Hematopoietic multipotent progenitor cell treated with erythropoietin and hydrocortisone succinate and interleukin-3 and kit ligand, for 4 days (in vitro differentiated cells): ENCODE data around the gene ANKDD1B.
"Not testable (repeated sequence)": the region's sequence is repeated elsewhere in the genome, so short reads cannot be mapped to it uniquely, and the experiment has no call there.

Experiments used
- DNase-seq: peaks from one replicate; pipeline ENCODE4 v3.0.0-alpha.2; 2015

The ANKDD1B gene

DNA sequence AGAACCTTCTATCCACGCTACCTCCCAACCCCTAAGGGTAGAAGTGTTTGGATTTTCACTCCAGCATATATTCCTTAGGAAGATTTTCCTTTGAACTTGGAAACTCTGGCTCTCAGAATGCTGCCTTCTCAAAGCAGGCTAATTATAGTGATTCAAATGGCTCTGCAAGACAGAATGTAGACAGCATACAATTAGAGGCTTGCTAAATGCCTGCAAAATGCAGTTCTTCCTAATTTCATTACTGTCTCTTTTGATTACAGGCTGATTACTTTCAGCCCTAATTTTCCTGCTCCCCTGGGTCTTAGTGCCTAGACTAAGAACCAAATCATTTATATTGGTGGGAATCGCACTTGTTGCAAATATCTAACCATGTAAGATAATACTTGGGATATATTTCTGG is 50.8 kb downstream of the ANKDD1B start:
- DNase-seq: no peak

DNA sequence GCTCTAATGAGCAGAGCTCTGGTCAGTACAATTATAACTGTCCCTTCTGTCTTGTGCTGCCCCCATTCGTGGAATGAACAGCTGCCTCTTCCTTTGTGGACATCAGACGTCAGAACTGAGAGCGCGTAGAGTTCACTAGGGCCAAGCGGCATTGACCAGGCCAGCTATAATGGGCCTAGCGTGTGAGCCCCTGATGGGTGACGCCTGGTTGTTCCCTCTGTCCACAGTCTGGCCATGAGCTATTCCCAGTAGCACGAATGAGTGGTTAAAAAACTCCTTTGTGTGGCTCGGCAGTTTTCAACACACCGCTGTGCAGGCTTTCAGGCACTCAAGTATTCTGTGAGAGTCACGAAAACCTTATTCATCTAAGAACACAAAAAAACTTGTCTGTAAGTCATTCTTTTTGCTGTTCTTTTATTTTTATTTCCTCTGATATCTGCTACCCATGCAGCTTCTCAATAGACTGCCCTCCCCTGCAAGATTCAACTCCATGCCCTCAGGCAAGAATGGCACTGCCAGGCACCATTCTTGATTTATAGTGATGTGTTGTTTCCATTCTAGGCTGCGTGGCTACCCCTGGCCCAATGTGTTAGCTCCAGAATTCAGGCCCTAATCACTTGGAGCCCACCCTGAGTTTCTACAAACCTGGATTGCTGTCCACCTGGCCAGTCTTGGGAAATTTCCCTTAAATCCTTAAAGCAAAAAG is 52.5 kb downstream of the ANKDD1B start:
- DNase-seq: no peak

GRCh38 chr5:75664979-75665378 is 53.7 kb downstream of the ANKDD1B start:
- no peak for DNase-seq

- no peak for DNase-seq
Measured at GRCh38 chr5:75666801-75667200, 55.5 kb downstream of the ANKDD1B start.

DNA sequence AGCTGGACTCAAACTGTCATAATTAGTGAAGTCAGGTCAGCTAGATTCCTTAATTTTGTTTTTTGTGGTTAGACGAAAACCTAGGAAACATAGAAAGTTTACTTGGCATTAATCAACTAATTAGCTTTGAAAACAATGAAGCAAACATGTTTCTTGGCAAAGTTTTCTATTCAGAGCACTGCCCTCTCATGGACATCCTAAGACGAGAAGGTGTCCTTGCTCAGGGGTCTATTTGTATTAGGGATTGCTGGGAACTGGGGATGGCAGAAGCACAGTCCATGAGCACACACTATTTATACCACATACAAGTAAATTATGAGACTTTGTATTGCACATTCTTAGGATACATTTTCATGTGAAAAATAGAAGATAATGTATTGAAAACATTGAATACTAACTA is 56.3 kb downstream of the ANKDD1B start:
- DNase-seq: peak; percentile 52

- DNase-seq: peak; percentile 29
Measured at GRCh38 chr5:75668445-75668844, 57.2 kb downstream of the ANKDD1B start.

DNA sequence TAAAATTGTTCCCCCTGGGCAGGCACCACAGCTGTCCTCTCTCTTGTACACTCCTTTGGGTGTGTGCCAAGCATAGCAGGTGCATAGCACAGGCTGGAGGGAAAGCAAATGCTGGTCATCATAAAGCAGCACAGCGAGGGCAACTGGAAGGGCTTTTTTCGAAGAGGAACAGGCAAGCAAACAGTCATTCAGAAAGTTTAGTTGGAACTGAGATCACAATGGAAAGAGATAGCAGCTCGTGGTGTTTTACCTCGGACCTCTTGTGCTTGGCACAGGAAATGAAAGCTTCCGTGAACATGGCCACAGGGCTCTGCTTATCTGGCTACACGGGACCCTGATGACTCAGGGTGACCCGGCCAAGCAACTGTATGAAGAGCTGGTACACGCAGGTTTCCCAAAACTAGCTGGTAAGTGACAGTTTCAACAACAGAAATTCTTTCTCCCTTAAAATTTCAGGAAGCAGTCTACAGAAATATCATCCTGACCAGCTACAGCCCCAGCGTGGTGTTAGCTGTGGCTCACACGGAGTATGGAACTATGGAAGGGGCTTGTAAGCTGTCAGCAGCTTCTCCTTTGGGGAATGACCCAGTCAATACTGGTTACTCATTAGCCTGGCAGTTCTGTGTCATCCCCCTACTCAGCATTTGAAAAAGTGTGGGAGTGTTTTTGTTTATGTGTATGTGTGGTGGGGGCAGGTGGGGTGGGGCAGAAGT is 57.9 kb downstream of the ANKDD1B start:
- peak; percentile 95 for DNase-seq

- no peak for DNase-seq
Measured at GRCh38 chr5:75670577-75670976, 59.3 kb downstream of the ANKDD1B start.

- no peak for DNase-seq
Measured at GRCh38 chr5:75671506-75671905, 60.3 kb downstream of the ANKDD1B start.

- no peak for DNase-seq
Measured at GRCh38 chr5:75672616-75673015, 61.4 kb downstream of the ANKDD1B start.

GRCh38 chr5:75675783-75676182 is 64.5 kb downstream of the ANKDD1B start:
- peak; percentile 28 for DNase-seq

- DNase-seq: no peak
Measured at GRCh38 chr5:75677607-75678006, 66.4 kb downstream of the ANKDD1B start.

GRCh38 chr5:75678155-75678554 is 66.9 kb downstream of the ANKDD1B start:
- peak; percentile 35 for DNase-seq

DNA sequence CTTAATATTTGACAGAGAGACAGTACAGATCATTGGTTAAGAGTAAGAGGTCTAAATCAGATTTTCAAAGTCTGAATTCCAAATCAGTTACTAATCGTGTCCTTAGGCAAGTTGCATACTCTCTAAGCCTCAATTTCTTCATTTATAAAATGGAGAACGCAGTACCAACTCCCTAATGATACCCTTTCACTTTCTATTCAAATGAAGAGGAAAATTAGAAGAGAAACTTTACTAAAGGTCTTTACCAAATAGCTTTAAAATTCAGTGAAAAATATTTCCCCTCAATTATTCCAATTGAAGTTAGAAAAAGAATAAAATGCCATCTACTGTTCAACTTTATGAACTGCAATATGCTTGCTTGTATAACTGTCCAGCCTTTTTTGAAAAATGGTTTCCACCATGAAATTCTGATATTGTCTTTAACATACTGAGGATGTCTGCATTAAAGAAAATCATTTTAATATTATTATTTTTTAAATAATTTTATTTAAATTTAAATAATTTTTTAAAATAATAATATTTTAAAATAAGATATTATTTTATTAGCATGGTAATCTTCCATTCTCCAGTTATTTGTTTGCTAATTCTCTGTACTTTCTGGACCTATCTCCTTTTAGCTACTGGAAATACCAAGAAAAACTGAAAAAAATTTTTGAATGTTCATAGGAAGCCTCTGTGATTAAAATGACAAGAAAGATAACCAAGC is 70.0 kb downstream of the ANKDD1B start:
- peak; percentile 80 for DNase-seq

DNA sequence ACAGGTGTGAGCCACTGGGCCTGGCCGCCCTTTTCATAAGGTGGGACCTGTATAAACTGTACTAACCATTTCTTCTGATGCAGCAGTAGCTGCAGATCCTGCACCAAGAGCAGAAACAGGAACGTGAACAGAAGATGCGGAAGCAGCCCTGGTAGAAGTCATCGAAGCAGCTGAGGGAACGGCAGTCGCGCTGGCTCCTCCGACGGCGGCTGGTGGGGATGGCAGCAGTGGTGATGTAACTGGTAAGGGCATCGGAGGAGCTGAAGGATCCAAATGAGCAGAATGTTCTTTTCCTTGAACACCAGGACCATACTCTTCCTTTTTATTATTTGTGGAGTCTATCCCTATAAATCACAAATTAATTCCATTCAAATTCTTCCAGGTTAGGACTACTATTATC is 73.9 kb downstream of the ANKDD1B start:
- DNase-seq: no peak

GRCh38 chr5:75686480-75686879 is 75.2 kb downstream of the ANKDD1B start:
- no peak for DNase-seq

GRCh38 chr5:75690669-75691068 is 79.4 kb downstream of the ANKDD1B start:
- DNase-seq: peak; percentile 45

GRCh38 chr5:75694781-75695180 is 83.5 kb downstream of the ANKDD1B start:
- DNase-seq: no peak

- DNase-seq: not testable (repeated sequence)
Measured at GRCh38 chr5:75695472-75696351, 84.5 kb downstream of the ANKDD1B start.

- DNase-seq: no peak
Measured at GRCh38 chr5:75701856-75702255, 90.6 kb downstream of the ANKDD1B start.

- DNase-seq: no peak
Measured at GRCh38 chr5:75706016-75706415, 94.8 kb downstream of the ANKDD1B start.

DNA sequence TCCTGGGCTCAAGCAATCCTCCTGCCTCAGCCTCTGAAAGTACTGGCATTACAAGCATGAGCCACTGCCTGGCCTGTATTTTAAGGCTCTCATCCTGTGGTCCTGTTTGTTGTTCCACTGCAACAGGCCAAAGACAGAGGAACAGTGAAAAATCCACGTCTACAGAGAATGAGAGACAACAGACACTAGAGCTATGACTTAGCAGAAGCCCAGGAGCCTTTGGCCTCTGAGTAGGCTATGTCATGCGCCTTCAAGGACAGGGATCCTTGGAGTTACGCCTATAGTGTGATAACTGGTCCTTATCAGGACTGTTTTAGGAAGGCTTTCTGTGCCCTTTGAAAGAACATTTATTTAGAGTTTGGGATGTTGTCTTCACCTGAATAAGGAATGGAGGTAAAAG is 95.5 kb downstream of the ANKDD1B start:
- DNase-seq: peak; percentile 20
